Fibroblast of skin of back (primary cell): ENCODE data around the gene SMIM27.
"Not testable (repeated sequence)": the region's sequence is repeated elsewhere in the genome, so short reads cannot be mapped to it uniquely, and the experiment has no call there.

Source experiments
- DNase-seq: peaks from one replicate; pipeline ENCODE4 v3.0.0-alpha.2; 2013

Gene SMIM27

GRCh38 chr9:32558408-32558934, 6.3 kb downstream of the SMIM27 start:
- DNase-seq, result no peak

DNA sequence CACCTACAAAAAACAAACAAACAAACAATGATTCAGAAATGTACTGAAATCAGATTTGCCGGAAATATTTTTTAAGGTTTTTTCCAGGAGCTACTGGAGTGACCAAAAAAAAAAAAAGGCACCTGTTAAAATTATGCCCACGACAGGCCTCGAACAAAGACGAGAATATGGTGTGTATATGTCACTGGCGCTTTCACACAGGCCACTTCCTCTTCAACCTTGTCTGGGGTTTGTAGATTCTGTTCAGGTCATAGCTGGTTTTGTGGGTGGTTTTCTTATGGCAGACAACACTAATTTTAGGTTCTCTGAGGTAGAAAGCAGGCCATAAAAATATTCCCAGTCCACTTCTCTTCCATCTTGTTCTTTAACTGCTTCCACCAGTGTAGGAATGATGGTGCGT, 13.8 kb downstream of the SMIM27 start:
- no peak for DNase-seq

DNA sequence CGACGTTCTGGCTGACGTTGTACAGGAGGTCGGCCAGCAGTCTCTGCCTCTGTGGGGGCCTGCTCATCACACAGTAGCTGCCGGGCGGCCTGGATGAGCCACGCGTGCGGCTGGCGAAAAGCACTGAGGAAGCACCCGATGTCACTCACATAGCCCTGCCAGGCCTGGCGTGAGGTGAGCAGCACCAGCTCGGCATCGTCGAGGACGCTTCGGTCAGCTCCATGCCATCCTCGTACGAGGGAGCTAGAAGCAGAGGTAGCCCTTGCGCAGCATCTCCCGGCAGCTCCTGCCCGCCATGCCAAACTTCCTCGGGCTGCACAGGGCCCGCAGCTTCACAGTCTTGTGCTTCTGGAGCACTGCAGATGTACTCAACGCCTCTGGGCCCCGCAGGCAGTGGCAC, 14.6 kb downstream of the SMIM27 start:
- no peak for DNase-seq

DNA sequence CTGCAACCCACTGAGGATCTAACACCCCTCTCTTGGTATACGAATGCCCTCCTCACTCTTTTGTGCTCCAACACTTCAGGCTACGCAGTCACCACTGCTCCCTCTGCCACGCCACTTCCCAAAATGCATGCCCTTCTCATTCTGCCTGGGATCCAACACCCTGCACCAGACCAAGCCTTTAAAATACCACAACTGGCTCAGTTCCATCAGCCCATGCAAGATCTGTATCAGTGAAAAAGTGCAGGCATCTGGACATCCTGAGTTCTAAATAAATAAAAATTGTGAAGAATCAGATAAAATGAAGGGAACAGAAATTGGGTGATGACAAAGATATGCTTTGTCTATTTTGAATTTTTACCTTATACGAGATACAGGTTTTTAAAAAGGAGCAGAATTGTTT, 18.1 kb downstream of the SMIM27 start:
- no peak for DNase-seq

GRCh38 chr9:32571969-32572899, 20.1 kb downstream of the SMIM27 start:
- peak; percentile 72 for DNase-seq

DNA sequence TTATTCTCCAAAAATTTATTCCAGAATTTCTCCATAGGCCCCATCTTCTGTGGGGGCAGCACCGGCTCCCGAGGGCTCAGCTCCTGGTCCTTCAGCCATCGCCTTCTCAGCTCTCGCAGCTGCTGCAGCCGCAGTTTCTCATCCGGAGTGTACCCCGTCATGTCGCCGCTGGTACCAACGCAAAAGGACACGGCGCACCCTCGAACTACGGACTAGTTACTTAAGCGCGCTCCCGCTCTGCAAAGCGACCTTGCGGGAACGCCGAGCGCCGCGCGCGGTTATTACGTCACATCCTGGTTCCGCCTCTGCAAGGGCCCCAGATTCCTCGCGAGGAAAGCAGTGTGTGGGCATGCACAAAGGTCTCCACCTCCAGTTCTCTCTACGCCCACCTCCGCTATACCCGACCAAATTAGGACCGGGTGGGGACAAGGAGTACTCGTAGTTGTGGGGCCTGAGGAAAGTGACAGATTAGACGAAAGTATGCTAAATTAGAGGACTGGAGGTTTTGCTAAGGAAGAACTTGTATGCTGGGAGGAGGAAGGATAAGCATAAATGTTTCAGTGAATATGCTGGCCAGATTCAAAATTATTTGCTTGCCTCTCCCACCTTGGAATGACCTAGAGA, 20.9 kb downstream of the SMIM27 start, which contains the start of gene NDUFB6:
Gene NDUFB6 (minus strand): TSS at position 260 of the 624 bp plus-strand sequence. CDS start 99 bp downstream, at position 161.
- DNase-seq, result peak; percentile 93

- DNase-seq, result no peak
Observed at GRCh38 chr9:32573821-32574220, 21.7 kb downstream of the SMIM27 start.

DNA sequence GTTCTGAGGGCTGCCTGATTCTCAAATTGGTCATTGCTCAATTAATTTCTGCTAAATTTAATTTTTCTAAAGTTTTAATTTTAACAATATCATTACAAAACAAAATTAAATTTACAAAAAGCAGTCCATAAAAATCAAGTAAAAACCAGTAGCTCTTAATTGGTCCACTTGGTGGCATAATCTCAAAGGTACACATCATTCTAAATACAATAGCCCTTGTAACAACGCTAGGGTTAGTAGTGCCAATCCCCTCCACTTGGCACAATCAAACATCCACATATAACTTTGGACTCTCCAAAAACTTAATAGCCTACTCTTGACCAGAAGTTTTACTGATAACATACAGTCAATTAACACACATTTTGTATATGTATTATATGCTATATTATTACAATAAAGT, 22.7 kb downstream of the SMIM27 start:
- DNase-seq, result no peak

GRCh38 chr9:32577316-32577715, 25.2 kb downstream of the SMIM27 start:
- DNase-seq, result no peak

GRCh38 chr9:32578976-32579375, 26.8 kb downstream of the SMIM27 start:
- no peak for DNase-seq

DNA sequence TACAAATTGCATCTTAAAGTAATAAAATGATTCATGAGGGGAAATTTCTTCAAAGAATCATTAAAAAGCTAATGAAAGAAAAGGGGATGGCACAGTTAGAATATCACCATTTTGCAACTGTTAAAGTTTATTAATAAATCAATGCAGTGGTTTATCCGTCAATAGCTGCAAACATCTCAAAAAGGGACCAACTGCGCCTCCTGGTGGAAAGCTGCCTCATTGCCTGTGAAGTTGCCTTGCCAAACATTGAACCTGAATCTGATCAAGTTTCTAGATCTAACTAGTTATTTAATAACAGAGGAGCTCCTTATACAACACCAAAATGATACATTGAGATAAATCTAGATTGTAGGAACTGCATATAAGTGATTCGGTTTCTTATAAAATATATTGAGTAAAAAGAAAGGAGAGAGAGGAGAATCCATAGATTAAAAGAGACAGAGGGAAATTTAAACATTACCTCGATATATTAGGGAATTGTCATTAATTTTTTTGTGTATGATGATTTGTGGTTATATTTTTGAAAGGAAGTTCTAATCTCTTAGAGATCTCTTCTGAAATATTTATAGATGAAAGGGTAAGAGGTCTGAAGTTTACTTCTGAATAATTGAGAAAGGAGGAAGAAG, 27.7 kb downstream of the SMIM27 start:
- DNase-seq, result peak; percentile 49

DNA sequence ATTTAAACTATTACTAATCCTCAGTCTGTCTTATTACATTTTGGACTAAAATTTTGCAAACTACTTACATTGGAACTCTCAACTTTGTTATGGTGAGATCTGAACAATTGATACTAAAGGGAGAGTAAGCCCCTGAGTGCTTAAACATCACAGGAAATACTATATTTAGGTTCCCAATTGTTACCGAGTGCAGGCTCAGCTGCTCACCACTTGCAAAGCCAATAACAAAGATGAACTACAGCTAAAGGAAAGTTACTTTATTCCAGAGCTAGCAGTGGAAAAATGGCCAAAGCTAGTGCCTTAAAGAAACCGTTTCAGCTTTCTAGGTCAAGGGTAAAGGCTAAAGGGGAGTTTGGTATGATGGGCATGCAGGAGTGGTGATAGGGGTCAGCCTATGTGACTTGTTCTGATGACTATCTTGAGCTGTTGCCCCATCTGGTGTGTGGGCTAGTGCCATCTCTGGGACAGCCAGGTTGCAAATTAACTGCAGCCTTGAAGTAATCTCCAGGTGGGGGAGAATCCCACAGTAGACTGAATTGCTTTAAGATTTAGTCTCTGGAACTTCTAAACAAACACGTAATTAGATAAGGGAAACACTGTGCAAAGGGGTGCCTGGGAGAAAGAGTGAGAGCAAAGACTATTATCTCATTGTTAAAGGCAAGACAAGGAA, 28.6 kb downstream of the SMIM27 start:
- DNase-seq, result no peak

DNA sequence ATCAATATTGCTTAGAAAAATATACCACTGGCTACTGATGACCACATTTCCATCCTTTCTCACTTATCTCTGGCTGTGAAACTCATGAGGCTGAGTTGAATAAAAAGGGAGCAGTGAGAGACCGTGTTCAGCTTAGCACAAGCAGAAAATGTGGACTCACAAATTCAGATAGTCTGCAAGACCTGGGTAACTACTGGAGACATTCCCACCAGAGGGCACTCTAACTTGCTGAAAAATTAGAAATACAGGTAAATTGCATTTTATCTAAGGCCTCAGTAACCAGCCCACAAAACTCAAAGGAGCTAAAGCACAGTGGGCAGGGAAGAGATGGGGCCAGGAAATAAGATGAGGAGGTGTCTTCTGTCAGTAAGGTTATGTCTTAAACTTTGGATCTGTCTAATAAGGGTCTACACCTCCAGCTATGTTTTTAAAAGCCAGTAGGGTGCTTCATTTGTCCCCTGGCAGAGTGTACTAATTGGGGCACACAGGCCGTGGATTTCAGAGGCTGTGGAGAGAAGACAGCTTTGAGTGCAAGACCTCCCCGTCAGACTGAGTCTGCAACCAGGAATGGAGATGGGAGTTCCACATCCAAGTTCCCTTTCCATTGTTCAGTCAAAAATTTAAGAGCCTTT, 29.5 kb downstream of the SMIM27 start:
- DNase-seq, result peak; percentile 44

DNA sequence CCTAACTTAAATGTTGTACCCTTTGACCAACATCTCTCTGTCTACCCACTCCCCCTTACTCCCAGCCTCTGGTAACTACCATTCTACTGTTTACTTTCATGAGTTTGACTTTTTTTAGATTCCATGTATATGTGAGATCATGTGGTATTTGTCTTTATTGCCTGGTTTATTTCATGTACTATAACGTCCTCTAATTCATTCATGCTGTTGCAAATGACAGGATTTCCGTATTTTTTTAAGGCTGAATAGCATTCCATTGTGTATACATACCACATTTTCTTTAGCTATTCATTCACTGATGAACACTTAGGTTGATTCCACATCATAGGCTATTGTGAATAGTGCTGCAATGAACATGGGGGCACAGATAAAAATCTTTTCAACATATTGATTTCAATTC, 32.7 kb downstream of the SMIM27 start:
- peak; percentile 80 for DNase-seq

DNA sequence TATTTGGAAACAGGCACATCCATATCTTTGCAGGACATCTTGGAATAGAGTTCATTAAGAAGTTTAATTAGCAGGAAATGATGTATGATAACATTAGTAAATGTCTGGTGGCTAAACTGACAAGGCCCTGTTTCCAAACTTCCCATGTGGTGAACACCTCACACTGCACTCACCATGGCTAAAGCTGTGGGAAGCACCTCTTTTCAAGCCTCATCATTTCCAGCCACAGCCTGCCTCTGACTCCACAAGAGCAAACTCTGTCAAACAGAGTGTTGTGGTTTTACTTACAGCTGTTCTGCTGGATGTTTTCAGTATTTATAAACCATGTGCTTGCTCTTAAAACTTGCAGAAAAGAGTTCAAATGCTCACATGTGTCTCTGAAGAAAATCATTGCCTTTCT, 35.8 kb downstream of the SMIM27 start:
- DNase-seq, result no peak

DNA sequence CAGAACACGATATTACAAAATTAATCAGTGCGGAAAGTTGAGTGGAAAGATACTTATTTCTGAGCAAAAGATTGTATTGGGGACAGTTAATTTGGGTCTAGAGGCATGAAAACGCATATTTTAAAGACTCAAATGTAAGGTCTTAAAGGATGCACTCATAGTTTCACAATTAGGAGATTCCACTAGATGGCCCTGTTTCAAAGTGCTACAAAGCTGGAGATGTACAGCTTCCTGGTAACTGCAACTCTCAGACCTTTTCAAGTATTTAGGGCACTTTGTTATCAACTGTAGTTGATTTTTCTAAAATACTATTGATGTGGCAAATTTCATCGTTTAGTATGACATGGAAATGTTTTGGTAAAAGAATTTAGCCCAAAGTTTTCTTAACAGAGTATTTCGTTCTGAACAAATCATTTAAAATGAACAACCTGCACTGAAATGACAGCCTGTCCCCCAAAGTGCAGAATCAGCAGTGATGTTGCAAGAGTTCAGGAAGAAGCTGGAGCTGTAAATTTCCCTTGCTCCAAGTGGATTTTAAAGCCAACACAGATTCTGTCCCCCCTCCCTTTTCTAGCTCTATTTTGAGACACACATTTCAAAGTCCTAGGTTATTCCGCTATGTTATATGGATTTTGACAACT, 37.1 kb downstream of the SMIM27 start:
- DNase-seq, result peak; percentile 49

GRCh38 chr9:32590476-32590875, 38.3 kb downstream of the SMIM27 start:
- no peak for DNase-seq

DNA sequence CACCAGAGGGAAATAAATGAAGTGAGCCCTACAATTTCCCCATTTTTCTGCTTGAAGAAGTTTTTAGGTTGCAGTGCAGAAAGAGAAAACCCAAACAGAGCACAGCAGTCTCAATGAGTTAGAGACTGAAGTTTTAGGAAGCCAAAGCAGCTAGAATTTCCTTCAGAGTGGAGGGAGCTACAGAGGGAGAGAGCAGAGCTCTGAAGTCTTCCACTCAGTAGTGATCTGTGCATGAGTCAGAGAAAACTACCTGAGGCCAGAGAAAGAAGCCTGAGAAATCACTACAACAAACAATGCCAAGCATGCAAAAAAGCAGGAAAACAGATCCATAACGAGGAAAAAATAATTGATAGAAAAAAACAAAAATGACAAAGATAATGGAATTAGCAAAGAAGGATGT, 38.8 kb downstream of the SMIM27 start:
- no peak for DNase-seq

DNA sequence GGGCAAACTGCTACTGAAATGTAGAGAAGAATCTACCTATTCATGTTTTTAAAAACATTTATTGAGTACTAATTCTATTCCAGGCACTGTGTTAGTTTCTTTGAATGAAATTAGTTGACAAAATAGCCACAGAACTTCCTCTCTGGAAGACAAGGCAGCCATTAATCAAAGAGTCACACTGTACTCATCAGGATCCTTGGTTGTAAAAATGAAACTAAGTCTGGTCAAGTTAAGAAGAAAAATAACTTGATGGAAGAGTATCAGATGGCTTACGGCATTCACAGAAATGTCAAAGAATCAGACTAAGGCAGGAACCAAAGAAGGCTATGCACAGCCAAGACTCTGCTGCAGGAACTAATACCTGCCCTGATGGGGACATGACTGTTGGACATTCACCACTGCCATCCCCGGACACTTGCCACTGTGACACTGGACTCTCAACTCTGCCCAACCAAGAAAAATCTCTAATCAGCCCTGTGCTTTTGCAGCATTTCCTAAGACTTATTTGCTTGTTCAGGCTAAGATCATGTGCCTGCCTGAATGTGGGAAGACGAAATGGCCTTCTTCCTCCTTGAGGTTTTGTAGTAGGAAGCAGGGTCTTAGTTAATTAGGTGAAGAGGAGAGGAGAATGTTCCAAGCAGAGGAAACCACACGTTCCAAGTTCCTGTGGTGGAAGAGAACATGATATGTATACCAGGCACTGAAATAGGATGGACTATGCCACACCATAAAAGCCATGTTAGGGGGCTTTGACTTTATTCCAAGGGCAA, 44.2 kb downstream of the SMIM27 start:
- DNase-seq, result no peak

DNA sequence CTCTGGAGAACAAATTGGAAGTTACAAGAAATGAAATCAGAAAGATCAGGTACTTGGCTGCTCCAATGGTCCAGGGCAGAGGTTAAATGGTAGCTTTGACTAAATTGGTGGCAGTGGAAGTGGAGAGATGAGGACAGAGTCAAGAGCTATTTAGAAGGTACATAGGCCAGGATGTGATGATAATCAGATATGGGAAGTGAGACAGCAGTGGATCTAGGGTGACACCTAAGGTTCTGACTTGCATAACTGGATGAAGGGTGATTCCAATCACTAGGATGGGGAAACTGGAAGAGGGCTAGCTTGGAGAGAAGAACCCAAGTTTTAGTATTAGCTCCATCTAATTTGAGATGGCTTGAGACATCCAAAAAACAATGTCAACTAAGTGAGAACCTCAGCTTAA, 44.8 kb downstream of the SMIM27 start:
- DNase-seq, result no peak

DNA sequence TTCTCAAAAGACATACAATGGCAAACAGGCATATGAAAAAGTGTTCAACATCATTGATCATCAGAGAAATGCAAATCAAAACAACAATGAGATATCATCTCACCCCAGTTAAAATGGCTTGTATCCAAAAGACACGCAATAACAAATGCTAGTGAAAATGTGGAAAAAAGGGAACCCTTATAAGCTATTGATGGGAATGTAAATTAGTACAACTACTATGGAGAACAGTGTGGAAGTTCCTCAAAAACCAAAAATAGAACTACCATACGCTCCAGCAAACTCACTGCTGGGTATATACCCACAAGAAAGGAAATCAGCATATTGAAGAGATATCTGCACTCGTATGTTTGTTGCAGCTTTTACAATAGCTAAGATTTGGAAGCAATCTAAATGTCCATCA, 46.9 kb downstream of the SMIM27 start:
- not testable (repeated sequence) for DNase-seq
